HCEC 1CT (cell line): ENCODE measurements around the gene LAMA2.
A peak's percentile ranks its signal among the peaks of the same experiment; 100 is the strongest.

Experiments
- DNase-seq: peaks from one replicate; pipeline ENCODE4 v3.0.0-alpha.2; 2017

Gene LAMA2

DNA sequence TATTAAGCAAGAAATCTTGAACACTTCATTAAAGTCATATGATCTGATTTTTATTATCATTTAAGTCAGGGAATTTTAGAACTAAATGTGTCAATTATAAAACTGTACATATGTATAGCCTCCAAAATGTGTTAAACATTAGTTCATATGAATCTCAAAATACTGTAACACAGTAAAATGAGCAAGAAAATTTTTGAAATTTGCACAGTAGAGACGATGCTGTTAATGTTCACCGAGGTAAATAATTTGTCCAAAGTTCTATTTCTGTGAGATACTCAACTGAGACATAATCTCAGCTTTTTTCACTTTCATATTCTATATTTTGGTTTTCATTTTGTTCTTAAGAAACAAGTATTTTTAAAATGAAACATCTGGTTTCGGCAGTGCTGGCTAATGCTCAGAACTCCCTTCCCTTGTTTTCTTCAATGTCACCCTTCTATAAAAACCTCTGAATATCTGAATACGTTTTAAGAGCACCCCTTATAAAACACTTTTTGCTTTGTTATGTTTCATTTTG lies 353.1 kb downstream of the LAMA2 start:
- DNase-seq: no peak

DNA sequence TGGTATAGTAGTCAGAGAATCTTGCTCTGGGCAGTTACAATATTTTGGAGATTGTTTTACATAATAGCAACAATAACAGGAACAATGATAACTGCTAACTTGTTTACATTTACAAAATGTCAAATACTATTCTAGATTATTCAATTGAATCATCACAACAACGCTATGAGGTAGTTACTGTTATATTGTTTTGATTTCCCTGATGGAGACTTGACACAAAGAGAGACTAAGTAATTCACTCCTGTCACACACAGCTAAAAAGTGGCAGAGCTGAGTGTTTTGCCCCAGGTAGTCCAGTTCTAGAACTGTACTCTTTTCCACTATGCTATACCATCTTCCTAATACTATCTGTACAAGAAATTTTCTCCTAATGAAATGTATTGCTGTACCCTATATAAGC lies 356.1 kb downstream of the LAMA2 start:
- no peak for DNase-seq

DNA sequence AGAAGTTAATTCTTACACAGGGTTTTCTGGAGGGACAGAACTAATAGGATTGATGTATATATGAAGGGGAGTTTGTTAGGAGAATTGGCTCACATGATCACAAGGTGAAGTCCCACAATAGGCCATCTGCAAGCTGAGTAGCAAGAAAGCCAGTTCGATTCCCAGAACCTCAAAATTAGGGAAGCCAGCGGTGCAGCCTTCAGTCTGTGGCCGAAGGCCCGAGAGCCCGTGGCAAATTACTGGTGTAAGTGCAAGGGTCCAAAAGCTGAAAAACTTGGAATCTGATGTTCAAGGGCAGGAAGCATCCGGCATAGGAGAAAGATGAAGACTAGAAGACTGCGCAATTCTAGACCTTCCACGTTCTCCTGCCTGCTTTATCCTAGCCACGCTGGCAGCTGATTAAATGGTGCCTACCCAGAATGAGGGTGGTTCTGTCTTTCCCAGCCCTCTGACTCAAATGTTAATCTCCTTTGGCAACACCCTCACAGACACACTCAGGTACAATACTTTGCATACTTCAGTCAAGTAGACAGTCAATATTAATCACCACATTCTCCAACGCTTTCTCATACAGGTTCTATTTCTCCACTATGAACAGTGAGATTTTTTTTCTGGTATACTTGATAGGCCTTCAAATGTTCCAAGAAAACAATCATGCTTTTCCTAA lies 357.0 kb downstream of the LAMA2 start:
- DNase-seq: no peak

DNA sequence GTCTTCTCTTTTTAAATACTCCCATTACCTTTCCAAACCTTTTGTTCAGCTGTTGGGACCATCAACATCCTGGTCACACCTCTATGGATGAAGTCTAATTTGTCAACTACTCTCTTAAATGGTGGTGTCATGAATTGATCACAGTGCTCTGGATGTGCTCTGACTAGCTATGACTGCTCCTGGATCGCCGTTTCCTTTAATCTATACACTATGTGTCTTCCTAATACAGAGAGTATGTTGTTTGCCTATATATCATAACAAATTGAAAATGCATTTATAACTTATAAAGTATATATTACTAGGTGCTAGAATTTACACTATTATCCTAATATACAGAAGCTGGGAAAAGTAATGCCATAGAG lies 357.5 kb downstream of the LAMA2 start:
- DNase-seq: no peak

DNA sequence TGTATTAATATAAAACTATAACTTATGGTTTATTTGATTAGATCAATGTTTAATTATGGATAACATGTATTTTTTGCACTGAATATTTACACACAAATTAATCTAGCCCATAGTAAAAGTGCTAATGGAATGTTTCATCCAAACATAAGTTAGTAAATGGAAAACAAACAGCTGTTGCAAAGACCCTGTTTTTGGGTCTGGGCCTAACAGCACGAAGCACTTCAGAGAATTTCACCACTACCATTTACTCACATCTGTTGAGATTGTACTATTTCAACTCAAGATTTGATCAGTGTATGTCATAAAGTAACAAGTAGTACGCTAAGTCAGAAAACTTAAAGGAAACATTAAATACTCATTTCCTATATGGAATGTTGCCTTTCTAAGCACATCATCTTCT lies 359.6 kb downstream of the LAMA2 start:
- DNase-seq: no peak

DNA sequence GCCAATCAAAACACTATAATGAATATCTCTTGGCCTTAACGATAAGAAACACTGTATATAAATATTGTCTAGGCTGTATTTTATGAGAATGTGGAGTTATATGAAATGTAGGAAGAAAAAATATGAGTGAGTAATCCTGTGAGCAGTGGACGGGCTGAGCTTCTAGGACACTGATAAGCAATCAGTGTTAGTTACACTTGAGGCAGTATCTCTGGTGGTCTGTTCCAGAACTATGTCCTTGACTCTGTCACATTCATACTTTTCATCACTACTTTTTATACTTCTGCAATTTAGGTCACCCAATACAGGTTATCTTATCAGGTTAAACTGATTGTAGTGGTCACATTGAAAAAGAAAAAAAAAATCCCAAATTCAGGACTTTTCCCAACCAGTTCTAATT lies 360.4 kb downstream of the LAMA2 start:
- no peak for DNase-seq

DNA sequence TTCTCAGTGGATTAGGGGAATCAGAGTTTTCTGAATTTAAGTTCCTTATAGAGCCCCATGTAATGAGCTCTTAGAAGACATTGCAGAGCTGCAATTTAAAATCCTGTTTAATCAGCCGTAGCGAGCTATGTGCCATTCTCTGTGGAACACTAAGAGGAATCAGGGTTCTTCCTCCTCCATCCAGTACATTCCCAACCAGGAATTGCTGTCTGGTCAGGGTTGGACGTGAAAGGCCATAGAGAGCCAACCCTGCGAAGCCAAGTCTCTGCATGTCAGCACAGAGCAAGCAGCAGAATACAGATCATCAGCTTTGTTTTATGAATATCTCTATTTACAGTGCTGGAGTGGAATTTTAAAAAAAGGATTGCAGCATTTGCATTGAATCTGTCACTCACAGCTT lies 366.0 kb downstream of the LAMA2 start:
- DNase-seq: no peak

DNA sequence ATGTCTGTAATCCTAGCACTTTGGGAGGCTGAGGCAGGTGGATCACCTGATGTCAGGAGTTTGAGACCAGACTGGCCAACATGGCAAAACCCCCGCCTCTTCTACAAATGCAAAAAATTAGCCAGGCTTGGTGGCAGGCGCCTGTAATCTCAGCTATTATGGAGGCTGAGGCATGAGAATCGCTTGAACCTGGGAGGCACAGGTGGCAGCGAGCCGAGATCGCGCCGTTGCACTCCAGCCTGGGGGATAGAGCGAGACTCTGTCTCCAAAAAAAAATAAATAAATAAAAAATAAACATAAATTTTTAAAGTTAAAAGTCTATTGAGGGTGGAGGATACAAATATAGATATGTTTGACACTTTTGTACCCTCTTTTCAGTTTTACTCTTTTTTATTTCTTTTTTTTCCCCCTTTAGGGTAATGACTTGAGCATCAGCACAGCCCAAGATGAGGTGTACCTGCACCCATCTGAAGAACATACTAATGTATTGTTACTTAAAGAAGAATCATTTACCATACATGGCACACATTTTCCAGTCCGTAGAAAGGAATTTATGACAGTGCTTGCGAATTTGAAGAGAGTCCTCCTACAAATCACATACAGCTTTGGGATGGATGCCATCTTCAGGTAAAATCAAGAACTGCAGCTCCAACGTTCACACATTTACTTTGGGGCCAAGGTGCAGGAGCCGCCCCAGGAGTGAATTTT lies 368.9 kb downstream of the LAMA2 start:
- peak; percentile 71 for DNase-seq

DNA sequence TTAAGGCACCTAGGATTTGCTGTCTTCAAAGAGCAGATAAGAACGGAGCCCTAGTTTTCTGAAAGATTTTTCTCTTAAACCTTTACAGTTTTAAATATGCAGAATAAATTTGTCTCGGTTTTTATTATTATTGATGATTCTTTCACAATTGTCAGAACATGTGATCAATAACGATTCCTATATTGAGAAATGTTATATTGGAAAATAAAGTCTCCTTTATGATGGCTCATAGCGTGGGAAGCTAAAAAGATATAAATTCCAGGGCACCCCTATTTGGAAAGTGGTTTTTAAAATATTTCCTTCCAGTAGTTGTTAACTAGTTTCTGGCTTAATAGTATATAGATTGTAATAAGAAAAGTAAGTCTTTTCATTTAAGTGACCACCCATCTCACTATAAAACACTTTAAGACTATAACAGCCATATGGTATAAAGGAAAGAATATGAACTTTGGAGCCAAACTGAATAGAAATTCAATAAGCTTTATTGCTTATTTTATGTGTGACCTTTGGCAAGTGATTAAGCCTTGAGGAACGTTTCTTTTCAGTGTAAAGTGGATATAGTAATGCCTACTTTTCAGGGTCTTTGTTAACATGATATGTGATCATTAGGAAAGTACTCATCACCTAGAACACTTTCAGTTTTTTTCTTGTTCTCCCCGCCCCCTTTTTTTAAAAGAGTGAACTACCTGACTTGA lies 369.6 kb downstream of the LAMA2 start:
- DNase-seq: peak; percentile 55

DNA sequence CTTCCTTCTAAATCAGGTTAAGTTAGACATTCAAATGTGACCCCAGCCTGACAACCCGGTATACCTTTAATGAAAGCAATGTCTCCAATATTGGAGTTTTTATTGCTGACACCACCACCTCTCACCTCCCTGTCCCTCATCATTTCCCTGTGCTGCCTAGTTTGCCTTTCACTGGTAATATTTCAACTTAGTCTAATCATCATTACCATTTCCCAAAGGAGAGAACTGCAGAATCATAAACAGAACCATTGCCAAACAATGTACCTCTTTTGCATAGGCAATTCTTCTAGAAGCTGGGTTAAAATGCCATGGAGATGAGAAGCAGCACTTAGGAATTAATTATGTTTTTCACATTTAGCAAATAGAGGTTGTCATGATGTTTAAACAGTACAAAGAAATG lies 370.3 kb downstream of the LAMA2 start:
- DNase-seq: no peak

DNA sequence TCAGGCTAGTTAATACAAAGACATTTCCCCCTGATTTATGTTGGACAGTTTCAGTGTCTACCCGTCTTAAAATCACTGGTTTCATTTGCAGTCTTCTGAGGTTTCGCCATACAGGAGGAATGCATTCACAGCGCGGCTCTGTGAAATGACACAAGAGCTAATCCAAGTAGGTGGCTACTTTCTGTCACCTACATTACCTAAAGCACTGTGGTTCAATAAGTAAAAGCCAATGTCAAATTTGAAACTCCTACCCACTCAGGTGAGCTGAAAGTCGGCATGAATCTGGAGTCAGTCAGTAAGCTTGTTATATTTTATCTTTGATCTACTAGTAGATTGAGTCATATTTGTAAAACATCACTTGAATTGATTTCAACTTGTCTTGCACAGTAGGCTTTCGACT lies 370.8 kb downstream of the LAMA2 start:
- DNase-seq: no peak

DNA sequence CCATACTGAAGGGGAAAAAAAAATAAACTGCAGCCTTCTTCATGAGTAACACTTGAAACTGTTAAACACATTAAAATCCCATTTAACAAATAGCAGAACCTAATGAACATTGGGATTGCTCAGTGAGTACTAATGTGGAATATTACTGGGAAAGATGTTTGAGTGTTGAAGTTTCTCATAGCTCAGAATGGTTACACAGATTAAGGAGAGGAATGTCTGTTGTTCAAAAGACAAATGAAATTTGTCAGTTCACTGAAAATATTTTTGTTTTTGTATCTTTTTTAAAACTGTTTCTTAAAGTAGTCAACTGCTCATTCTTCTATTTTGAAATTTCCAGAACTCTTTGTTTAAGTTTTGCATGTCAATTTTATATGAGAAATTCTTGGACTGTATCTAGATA lies 374.3 kb downstream of the LAMA2 start:
- no peak for DNase-seq

DNA sequence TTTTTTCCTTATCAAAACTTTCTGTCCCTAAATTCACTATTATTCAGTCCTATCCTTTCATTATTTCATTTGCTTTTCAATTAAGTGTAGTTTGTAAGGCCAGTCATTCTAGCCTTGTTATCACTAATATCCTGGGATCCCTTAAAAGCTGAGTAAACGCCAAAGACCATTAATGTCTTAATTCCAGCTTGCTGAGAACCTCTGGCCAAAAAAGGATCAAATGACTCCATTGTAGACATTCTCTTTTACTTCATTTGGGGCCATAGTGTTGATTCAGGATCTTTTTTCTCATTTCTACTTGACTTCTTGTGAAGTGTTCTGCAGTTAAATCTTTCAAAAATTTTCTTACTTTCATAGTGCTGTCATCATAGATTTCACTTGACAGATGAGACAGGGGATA lies 379.7 kb downstream of the LAMA2 start:
- no peak for DNase-seq

DNA sequence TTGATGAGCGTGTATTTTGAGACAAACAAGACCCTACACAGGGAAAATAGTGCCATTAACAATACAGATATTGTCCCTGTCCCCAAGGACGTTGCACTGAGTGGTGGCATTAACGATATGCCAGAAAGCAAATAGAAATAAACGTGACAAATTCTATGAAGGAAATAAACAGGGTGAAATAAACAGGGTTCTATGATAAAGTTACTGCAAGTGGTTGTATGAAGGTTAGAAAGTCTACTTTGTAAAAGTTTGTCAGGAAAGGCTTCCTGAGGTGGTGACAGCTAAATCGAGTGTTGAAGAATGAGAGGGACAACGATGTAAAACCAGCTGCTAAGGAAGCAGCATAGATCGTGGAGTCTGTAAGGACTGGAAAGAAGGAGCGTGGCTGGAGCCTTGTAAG lies 380.2 kb downstream of the LAMA2 start:
- DNase-seq: no peak

DNA sequence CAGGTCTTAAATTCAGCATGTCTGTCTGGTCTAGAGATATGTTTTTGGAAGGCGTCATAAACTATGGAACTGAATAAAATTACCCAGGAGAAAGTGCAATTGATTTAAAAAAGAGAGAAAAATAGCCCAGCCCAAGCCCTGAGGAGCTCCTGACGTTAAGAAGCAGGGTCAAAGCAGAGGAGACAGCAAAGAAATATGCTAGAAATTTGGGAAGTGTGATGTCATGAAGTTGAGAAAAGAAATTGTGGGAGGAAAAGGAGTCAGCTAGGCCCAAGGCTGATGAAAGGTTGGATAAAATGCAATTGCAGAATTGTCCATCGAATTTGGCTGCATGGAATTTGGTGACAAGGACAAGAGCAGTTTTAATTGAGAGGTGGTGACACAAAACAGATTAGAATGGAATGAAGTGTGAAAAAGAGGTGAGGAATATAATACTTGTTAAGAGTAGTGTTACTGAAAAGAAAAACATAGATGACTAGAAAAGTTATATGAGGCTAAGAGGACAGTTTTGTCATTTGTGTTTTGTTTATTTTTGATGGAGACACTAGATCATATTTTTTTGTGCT lies 381.6 kb downstream of the LAMA2 start:
- DNase-seq: peak; percentile 22

DNA sequence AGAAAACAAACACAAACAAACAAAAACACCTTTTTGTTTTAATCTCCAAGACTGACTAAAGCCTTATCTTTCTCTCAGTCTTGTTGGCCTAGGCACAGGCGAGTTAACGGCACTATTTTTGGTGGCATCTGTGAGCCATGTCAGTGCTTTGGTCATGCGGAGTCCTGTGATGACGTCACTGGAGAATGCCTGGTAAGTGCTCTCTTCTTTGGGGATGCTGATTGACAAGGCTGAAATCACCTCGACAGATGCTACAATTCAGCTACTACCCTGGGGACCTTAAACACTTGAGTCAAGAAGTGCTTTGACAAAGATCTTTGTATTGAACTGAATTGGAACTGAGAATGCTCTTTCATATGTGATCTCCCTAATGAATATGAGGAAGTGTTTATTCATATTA lies 384.1 kb downstream of the LAMA2 start:
- no peak for DNase-seq

DNA sequence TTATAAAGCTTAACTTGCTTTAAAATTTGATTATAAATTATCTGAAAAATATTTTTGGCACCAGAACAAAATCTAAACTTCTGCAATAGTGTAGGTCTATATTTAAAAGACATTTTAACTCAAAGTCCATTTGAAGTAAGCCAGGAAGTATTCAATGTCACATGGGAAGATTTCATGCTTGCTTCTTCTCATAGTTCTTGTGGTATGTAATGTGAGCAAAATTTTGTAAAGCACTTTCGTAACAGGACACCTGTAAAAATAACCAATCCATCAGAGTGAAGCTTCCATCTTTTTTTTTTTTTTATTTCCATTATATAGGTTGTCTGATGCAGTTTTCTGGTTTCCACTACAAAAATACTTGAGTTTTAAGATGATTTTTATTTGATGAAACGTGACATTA lies 386.1 kb downstream of the LAMA2 start:
- no peak for DNase-seq

DNA sequence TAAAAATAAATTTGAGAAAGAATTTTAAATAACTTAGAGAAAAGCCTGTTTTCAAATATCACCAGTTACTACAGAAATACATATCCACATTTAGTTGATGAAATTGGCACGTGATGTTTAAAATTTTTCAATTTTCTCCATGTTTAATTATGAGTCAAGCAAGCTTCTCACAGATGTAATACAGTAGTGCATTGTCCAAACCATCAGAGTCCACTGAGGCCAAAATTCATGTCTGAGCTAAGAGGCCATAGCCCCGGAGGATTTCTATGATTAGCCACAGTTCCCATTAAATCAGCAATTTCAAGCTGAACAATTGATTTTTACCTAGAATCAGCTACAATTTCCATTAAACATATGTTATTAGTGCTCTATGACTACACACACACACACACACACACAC lies 387.0 kb downstream of the LAMA2 start:
- DNase-seq: no peak

DNA sequence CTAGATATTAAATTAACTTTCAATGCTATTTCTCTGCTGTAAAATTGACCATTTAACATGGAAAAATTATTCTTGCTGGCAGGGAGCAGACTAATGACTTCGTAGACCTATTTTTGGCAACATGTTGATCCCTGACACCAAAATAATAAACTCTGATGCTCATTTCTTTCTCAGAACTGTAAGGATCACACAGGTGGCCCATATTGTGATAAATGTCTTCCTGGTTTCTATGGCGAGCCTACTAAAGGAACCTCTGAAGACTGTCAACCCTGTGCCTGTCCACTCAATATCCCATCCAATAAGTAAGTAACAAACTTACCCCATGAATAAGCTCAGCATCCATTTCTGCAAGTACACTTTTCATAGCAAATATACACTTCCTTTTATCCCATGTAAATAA lies 387.5 kb downstream of the LAMA2 start:
- no peak for DNase-seq

DNA sequence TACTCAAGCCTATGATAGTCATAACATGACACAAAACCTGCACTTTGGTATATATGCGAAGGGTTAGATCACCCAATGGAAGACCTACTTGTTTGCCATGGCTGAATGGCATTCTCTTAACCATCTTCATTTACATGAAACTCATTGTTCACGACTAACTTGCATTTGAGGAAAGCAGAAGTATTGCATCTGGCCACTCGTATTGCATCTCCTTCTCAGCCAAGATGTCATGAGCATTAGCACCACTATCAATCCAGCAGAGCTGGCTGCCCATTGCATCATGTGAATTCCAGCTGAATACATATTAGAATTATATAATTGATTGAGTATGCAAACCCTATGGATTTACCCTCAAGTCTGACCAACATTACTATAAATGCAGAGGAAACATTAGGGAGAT lies 390.2 kb downstream of the LAMA2 start:
- DNase-seq: no peak

DNA sequence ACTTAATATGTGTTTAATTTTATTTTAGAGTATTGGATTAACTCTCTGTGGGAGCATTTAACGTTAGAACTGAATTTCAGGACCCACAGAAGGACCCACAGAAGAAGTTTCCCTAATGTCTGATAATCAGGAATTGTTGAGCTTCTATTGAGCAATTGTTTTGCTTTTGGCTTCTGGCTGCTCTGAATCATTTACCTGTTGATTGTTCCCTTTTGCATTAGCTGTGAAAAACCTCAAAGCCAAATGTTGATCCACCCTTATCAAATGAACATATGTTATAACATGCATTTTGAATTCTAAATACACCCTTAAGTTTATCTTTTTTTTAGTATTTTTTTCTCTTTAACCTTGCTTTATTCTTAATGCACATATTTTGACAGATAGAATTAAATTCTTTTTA lies 393.5 kb downstream of the LAMA2 start:
- DNase-seq: no peak

DNA sequence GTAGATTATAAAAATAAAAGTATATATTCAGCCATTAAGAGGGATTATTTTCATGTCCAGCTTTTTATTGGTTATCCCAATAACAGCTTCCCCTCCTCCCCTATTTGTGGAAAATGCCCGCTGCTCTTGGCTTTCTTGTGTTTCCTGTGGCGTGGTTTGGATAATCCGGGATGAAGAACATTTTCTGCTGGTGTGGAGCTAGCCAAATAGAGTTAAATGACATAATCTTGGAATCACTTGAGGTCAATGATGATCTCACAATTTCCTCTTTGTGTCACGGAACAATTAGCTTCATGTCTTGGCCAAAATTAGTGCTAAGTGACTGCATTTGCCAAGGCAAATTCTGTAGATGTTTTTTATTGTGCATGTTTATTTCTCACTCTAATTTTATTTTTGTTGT lies 394.0 kb downstream of the LAMA2 start:
- no peak for DNase-seq

DNA sequence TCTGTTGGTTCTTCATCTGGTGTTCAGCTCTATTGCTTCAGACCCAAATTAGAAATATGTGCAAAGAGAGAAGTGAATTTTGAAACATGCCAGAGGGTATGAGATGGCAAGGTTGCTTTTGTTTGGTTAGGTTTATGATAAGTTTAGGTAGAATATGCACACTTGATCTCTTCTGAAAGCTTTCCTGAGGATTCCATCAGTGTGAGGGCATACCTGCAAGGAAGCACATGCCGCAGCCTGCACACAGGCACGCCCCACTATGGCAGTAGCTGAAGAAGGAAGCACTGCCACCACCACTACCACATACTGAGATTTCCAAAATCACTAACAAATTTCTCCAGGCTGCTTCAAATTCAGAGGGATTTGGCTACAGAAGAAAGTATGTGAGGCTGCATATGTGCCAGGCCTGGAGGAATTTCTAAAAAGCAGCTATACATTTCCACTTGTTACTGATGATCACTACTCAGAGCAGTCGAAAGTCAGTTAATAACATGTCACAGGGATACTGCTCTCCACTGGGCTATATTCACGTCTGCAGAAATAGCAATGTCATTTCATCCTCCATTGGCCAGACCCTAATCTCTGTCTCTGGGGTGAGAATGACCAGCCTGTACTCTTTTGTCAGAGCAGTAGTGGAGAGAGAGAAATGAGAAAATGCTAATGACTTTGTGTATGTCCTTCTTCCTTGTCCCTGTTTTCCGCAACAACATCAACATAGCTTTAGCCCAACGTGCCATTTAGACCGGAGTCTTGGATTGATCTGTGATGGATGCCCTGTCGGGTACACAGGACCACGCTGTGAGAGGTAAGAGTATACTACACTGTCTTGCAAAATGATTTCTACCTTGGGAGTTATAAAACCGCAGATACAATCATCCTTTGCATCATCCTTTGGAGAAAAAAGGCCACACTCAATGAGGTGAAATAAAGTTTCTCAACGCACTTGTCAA lies 396.7 kb downstream of the LAMA2 start:
- no peak for DNase-seq
